Mammary epithelial cell (primary cell): Measurements from ENCODE around the gene PBRM1.

Source experiments
- CTCF ChIP-seq, 2 donors: IDR thresholded peaks in 1 of 2; conservative IDR thresholded peaks in 1 of 2; 2 replicates each; pipeline ENCODE4 v1.5.1; 2011 to 2012; ENCODE audit warnings: inconsistent platforms in 2 of 2, low read length in 2 of 2, mild to moderate bottlenecking in 2 of 2, control low read depth in 1 of 2, low read depth in 1 of 2; ENCODE audit not compliant: insufficient read depth in 1 of 2; ENCODE audit errors: extremely low read depth in 1 of 2
- EZH2 ChIP-seq: IDR thresholded peaks from 2 replicates; pipeline ENCODE4 v1.6.1; 2012; ENCODE audit warnings: low read length, inconsistent platforms, borderline replicate concordance

DNA sequence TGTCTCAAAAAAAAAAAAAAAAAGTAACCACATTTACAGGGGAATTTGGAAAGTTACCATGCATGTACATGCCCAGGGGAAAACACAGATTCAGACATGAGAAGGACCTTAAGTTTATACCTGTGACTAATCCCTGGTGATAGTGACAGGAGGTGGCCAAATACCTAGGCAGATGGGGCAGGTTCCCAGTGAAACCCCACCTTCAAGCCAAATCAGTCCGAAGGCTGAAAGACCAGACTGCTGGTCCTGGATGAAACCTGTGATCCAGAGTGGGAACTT lies 36.0 kb upstream of the PBRM1 start:
- TF ChIP-seq CTCF (conservative IDR thresholded peaks at IDR 0.05 in 1 of 2, IDR thresholded peaks at IDR 0.05 in 1 of 2; ENCODE audit: extremely low read depth in 1 of 2, insufficient read depth in 1 of 2, low read depth in 1 of 2, low read length in 2 of 2) = no peak
- TF ChIP-seq EZH2 = no peak
